NCI-H1105 treated with DMSO at 0.1 percent for 48 hours (cell line): ENCODE results near the gene RASAL1.

Experiments
- DNase-seq: peaks from one replicate; lab custom pipeline; 2025; lab: John Stamatoyannopoulos, UW

The RASAL1 gene

DNA sequence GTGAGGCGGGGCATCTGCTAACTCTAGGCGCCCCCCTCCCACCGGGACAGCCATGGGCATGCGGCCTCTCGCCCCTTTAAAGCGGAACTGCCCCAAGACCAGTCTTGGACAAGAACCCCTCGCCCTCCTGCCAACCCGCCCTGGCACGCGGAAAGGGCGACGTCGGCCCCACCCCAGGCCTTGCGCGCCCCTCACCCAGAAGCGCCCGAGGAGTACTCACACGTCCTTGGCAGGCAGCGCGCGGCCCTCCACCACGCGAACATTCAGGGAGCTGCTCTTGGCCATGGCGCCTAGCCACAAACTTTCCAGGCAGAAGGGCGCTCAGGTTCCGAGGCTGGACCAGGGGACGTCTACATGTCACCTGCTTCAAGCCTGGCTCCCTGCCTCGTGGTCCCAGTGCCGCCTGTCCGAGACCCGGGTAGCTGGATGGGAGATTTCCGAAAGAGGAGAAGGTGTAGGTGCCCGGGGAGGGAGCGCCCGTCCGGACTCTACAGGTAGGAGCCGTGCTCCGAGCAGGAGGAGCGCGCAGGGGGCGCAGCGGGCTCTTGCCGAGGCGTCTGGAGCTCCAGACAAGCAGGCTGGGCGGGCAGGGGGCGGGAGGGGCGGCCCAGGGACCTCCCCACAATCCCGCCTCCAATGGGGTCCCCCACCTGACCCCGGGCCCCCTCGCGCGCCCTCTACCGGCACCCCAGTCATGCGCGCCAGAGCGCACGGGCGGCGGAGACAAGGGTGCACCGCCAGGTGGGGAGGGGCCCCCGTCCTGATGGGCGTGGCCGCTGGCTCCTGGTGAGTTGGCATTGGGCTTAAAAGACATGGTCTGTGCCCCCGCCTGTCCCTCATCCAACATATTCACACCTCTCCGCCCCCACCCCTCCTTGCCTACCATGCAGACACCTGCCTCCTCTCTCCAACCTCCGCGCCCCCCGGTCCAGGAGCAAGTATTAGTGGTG, at the start of gene RASAL1:
Gene RASAL1, minus strand, starts transcription at position 584 of the 950 bp plus-strand sequence. Its CDS starts 299 bp downstream, at position 285.
- DNase-seq = peak; percentile 88

GRCh38 chr12:113184900-113185179, 49.3 kb upstream of the RASAL1 start:
- peak; percentile 78 for DNase-seq

GRCh38 chr12:113184098-113184899, 48.7 kb upstream of the RASAL1 start:
- DNase-seq = no peak

DNA sequence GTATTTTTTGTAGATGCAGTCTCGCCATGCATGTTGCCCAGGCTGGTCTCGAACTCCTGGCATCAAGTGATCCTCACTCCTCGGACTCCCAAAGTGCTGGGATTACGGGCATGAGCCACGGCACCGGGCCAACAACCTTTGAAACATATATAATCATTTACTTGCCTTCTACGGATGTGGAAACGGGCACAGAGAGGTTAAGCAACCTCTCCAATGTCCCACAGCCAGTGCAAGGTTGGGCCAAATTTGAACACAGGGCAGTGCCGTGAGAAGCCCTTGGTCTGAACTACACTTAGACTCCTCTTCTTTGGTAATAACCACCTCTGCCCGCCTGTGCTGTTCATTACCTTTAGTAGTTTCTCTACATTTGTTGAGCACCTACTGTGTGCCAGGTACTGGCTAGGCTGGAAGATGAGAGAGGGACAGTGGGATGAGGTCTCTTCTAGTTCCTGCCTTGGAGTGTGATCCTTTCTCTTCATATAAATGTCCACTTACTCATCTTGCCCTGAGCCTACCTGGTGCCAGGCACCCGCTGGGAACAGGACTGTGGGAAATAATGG, 47.5 kb upstream of the RASAL1 start:
- DNase-seq = no peak

DNA sequence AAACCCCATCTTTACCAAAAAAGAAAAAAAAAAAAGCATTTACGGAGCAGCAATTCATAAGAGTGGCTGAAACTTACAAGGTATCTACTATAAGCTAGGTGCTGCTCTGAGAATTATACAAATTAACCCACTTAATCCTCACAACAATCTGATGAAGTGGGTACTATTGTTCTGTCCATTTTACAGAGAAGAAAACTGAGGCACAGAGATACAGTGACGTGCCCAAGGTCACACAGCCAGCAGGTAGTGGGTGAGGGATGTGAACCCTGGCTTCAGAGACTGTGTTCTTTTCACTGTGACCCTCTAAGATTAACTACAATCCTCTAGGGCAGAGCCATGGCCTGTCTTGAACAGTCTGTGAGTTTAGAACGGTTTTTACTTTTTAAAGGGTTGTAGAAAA, 46.4 kb upstream of the RASAL1 start:
- DNase-seq = no peak

GRCh38 chr12:113180333-113180732, 44.8 kb upstream of the RASAL1 start:
- DNase-seq = no peak

DNA sequence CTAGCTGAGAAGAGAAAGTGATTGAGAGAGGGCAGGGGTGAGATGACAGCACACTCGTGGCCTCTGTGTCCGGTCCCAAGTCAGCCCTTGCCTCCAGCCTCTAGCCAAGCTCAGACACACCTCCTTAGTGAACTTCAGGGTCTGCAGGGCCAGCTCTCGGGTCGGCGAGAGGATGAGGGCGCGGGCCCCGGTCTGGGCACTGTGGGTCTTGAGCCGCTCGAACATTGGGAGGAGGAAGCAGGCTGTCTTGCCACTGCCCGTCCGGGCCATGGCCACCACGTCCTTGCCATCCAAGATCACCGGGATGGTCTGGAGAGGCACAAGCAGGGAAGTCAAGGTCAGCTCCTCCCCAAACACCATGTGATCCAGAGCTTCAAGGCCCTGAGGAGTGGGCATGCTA, 43.5 kb upstream of the RASAL1 start:
- no peak for DNase-seq

DNA sequence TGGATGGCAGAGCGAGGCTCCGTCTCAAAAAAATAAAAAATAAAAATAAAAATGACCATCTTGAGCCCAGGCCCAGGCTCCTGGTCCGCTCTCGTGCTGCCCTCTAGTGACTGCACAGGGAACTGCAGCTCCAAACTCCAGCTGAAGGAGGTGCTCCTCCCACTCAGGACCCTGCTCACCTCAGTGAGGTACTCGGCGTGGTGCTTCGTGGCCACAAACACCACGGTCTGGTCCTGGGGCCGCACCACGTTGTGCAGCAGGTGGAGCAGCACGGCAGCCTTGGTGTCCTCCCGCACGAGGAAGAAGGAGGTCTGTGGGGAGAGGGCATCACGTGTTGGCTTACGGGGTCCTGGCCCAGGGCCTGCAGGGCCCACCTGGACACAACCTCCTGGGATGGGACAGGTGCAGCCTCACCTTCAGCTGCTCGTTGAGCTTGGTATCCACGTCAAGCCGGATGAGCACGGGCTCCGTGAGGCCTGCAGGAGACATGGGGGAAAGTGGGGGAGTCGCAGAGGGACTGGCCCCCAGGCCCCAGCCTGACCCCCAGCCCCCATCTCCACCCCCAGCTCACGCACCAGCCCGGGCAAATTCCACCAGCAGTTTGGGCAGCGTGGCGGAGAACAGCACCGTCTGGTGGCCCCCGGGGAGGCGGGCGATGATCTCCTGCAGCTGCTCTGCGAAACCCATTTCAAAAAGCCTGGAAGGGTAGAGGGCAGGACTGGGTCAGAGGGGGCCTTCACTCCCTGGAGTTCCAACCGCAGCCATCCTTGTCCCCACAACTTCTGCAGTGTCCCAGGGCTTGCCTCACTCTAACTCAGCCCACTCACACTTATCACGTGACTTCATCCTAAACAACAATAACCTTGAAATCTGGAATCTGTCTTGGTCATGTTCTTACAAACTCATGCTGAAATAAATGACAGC, 39.2 kb upstream of the RASAL1 start:
- DNase-seq = peak; percentile 27

GRCh38 chr12:113173081-113173698, 37.6 kb upstream of the RASAL1 start:
- DNase-seq = no peak

DNA sequence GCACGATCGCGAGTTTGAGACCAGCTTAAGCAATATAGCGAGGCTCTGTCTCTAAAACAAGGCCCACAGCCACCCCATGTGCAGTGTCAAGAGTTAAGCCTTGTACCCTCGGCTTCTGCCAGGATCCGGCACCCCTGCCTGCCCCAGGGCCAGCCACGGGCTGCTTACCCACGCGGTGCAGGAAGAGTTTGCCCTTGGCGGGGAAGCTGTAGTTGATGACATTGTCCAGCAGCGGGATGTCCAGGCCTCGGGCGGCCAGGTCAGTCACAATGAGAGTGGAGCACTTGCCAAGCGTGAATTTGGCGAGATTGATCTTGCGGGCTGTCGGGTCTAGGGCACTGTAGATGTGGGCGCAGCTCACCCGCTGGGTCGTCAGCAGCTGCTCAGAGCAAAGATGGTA, 36.6 kb upstream of the RASAL1 start:
- DNase-seq = no peak

GRCh38 chr12:113171543-113171942, 36.0 kb upstream of the RASAL1 start:
- no peak for DNase-seq

DNA sequence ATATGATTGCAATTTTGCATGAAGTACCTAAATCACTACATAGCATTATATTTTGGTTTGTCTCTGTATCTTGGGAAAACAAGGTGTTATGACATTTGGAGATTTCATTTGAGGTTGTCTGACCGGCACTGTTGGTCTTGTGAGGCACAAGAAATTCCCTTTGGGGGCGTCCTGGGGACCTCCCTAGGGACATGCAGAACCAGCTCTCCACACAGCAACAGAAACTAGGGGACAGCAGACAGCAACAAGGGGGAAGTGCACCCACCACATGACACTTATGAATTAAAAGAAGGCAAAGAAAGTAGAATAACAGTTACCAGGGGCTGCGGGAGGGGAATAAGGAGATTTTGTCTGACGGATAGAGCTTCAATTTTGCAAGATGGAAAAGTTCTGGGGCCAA, 35.4 kb upstream of the RASAL1 start:
- no peak for DNase-seq

DNA sequence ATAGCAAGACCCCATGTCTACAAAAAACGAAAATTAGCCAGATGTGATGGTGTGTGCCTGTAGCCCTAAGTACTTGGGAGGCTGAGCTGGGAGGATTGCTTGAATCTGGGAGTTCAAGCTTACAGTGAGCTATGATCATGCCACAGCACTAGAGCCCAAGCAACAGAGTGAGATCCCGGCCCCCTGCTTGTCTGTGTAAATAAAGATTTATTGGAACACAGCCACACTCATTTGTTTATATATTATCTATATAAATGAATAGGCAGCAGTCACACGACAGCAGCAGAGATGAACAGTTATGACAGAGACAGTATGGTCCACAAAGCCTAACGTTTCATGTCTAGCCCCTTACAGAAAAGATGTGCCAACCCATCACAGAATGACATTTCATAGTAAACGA, 34.9 kb upstream of the RASAL1 start:
- DNase-seq = no peak

DNA sequence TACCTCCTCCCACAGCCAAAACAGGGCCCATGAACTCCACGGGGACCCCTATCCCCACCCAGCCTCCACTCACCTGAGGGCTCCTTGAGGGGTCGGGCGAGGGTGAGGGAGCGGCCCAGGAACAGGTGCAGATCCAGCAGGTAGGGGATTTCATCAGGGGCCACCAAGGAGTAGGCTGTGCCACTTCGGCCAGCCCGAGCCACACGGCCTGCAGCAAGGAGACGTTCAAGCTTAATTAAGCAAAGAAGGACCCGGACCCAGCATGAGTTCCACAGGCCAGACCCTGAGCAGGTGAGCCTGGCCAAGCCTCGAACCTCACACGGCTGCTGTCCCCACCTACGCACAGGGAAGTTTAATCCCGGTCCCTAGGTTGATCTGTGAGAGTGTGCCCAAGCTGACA, 34.1 kb upstream of the RASAL1 start:
- no peak for DNase-seq

- DNase-seq = no peak
These were observed 32.3 kb upstream of the RASAL1 start for GRCh38 chr12:113167868-113168267.

DNA sequence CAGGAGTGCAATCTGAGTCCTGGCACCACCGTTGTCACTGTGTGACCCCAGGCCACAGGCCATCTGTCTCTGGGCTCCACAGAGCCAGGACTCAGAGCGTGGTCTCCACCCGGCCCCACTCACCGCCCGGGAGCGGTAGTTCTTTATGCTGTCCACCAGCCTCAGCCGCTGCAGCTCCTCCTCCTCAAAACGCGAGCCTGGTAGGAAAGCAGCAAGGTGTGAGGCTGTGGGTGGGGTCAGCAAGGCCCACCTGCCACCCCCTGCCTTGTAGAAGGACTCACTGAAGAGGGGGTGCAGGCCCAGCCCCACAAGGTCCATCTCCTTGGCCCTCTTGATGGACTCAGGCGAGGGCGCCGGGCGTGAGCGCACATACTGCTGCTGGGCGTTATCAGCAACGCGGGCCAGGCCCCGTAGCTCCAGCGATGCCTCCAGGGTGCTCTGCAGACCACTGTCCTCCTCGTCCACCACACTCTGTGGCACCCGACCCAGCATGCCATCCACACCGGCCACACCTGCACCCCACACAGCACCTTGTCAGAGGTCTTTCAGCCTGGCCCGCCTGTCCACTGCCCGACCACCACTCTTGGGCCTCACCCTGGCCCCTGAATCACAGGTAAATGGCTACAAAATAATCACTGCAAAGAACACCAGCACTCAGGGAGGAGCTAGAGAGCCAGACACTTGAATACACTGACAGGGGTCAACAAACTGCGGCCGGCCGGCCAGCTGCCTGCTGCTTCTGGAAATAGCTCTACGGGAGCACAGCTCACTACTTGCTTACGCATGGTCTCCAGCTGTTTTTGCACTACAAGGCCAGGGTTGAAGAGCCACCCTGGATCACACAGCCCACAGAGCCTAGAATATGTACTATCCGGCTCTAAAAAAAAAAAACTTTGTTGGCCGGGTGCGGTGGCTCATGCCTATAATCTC, 30.2 kb upstream of the RASAL1 start:
- no peak for DNase-seq

DNA sequence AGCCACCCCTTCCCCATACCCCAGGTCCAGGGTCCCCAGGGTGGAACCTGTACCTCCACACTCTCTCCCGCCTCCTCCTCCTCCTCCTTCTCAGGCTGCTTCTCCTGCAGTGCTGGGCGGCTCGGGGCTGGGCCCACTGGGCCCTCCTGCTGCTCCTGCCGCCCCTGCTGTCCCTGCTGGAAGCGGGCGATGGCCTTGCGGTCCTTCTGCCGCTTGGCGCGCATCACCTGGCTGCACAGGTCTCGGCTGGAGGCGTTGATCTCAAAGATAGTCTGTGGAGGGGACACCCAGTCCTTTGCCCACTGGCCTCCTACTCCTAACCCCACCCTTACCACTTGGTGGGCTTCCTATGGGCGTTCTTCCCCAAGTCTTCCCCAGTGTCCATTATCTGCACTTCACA, 28.5 kb upstream of the RASAL1 start:
- DNase-seq = no peak

DNA sequence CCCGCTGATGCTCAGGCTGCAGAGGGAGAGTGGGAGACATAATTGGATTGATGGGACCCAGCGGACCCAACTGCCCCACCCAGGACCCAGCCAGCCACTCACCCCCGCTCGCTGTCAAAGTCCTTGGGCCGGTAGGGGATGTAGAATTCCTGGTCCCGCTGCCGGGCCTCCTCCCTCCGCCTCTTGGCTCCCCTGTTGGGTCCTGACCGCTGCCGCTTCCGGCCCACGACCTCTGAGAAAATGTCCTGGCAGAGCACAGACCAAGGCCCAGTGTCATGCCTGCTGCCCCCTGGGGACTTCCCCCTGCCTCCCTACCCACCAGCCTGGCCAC, 27.4 kb upstream of the RASAL1 start:
- DNase-seq = no peak

DNA sequence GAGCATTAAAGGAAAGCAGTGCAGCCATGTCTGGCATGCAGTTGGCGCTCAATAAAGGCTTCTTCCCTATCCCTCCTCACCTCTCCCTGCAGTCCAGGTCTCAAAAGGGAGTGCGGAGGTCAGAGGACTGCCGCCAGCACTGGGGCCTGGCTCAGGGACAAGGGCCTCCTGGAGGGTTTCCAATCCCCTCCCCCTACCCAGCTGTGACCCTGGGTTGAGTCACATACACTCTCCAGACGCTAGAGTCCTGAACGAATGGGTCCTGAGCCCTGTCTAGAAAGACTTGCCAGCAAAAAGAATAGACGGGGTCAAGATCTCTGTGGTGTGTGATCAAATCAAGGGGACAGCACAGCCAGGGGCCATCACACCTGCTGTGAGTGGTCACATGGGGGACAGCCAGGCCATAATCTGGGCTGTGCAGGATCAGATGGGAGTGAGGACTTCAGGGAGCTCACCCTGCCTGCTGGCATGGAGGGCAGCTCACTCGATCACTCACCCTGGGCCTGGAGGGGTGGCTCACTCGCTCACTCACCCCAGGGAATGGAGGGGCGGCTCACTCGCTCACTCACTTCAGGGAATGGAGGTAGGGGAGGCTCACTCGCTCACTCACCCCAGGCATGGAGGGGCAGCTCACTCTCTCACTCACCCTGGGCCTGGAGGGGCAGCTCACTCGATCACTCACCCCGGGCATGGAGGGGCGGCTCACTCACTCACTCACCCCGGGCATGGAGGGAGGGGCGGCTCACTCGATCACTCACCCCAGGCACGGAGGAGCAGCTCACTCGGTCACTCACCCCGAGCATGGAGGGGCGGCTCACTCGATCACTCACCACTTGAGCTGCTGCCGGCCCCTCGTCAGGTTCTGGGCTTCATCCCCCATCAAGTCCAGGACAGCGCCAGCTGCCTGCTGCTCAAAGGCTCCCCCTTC, 26.8 kb upstream of the RASAL1 start:
- no peak for DNase-seq
